GM18498 (cell line): ENCODE data around the gene ZNF557.

Source experiments
- ATAC-seq: cut with Tn5 transposase; IDR thresholded peaks from one replicate; pipeline ENCODE4 v1.9.1; 2021; ENCODE audit warnings: mild to moderate bottlenecking, moderate library complexity; ENCODE audit not compliant: unreplicated experiment

The ZNF557 gene

GRCh38 chr19:7074705-7075282 is 5.3 kb downstream of the ZNF557 start:
- no peak for ATAC-seq

- no peak for ATAC-seq
These were observed 6.6 kb downstream of the ZNF557 start for GRCh38 chr19:7076151-7076550.

GRCh38 chr19:7078008-7078407 is 8.5 kb downstream of the ZNF557 start:
- ATAC-seq, result no peak

- no peak for ATAC-seq
These were observed 13.8 kb downstream of the ZNF557 start for GRCh38 chr19:7083076-7083956.

GRCh38 chr19:7088999-7089398 is 19.5 kb downstream of the ZNF557 start:
- ATAC-seq, result no peak

- ATAC-seq, result no peak
These were observed 28.6 kb downstream of the ZNF557 start for GRCh38 chr19:7098096-7098495.

GRCh38 chr19:7098701-7099596 is 29.4 kb downstream of the ZNF557 start:
- peak; percentile 88 for ATAC-seq

GRCh38 chr19:7099597-7099921 is 30.1 kb downstream of the ZNF557 start:
- no peak for ATAC-seq

- ATAC-seq, result no peak
These were observed 32.2 kb downstream of the ZNF557 start for GRCh38 chr19:7101498-7102253.

GRCh38 chr19:7104747-7105447 is 35.4 kb downstream of the ZNF557 start:
- no peak for ATAC-seq

- no peak for ATAC-seq
These were observed 37.5 kb downstream of the ZNF557 start for GRCh38 chr19:7106711-7107657.

GRCh38 chr19:7109678-7110289 is 40.3 kb downstream of the ZNF557 start:
- no peak for ATAC-seq

GRCh38 chr19:7112675-7113074 is 43.2 kb downstream of the ZNF557 start:
- ATAC-seq, result no peak

- no peak for ATAC-seq
These were observed 43.7 kb downstream of the ZNF557 start for GRCh38 chr19:7113233-7113632.

GRCh38 chr19:7115721-7116120 is 46.2 kb downstream of the ZNF557 start:
- no peak for ATAC-seq

GRCh38 chr19:7117248-7117647 is 47.7 kb downstream of the ZNF557 start:
- ATAC-seq, result no peak

- ATAC-seq, result no peak
These were observed 50.1 kb downstream of the ZNF557 start for GRCh38 chr19:7119582-7119981.

- ATAC-seq, result no peak
These were observed 51.0 kb downstream of the ZNF557 start for GRCh38 chr19:7120499-7120898.

GRCh38 chr19:7122701-7123100 is 53.2 kb downstream of the ZNF557 start:
- no peak for ATAC-seq
